OCI-LY7 (cell line): ENCODE measurements around the gene GABARAP.

Experiments used
- EZH2phosphoT487 ChIP-seq: fragments of 200-600 bp; sonication (generic); IDR thresholded peaks from 2 replicates; pipeline ENCODE4 v1.6.1; 2018; ENCODE audit warnings: low read depth, borderline replicate concordance, mild to moderate bottlenecking, mixed run types, antibody characterized with exemption, low read length, moderate library complexity, mixed read lengths
- TF ChIP-seq, protein P1 (sequence below): fragments of 200-600 bp; sonication (generic); conservative IDR thresholded peaks from 2 replicates; pipeline ENCODE4 v1.5.1; 2014; ENCODE audit warnings: mild to moderate bottlenecking, antibody characterized with exemption, low read length, moderate library complexity, mixed read lengths

DNA sequence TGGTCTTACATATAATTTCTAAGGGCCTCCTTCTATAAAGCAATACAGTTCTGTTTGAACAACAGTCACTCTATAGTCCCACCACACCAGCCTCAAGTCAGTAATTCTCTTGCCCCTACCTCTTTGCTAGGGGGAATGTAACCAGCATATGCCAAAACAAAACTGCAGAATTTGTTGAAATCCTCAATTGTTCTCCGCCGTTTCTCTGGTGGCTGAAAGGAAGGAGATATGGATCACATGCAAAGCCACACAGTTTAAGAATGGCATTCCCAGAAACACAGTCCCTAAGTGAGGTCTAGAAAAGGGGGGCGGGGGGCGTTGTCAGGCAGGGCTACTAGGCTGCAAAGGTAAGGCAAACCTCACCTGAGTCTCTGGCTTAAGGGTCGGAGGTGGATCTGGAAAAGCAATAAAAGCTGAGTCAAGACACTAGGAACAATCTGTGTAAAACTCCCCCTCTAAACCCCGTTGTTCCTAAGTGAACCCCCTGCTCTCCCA lies 4.9 kb downstream of the GABARAP start:
- TF ChIP-seq, protein P1, sequence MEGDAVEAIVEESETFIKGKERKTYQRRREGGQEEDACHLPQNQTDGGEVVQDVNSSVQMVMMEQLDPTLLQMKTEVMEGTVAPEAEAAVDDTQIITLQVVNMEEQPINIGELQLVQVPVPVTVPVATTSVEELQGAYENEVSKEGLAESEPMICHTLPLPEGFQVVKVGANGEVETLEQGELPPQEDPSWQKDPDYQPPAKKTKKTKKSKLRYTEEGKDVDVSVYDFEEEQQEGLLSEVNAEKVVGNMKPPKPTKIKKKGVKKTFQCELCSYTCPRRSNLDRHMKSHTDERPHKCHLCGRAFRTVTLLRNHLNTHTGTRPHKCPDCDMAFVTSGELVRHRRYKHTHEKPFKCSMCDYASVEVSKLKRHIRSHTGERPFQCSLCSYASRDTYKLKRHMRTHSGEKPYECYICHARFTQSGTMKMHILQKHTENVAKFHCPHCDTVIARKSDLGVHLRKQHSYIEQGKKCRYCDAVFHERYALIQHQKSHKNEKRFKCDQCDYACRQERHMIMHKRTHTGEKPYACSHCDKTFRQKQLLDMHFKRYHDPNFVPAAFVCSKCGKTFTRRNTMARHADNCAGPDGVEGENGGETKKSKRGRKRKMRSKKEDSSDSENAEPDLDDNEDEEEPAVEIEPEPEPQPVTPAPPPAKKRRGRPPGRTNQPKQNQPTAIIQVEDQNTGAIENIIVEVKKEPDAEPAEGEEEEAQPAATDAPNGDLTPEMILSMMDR, result no peak
- no peak for TF ChIP-seq EZH2phosphoT487
